ENCODE measurements around the gene DAB1. TPM values are rescaled to one million over a fixed set of nuclear protein-coding genes. Genes with fewer than 3 reads are reported as not detected.

Gene DAB1
- total RNA-seq, 1 donor from 2014 or later, result not detected

DNA sequence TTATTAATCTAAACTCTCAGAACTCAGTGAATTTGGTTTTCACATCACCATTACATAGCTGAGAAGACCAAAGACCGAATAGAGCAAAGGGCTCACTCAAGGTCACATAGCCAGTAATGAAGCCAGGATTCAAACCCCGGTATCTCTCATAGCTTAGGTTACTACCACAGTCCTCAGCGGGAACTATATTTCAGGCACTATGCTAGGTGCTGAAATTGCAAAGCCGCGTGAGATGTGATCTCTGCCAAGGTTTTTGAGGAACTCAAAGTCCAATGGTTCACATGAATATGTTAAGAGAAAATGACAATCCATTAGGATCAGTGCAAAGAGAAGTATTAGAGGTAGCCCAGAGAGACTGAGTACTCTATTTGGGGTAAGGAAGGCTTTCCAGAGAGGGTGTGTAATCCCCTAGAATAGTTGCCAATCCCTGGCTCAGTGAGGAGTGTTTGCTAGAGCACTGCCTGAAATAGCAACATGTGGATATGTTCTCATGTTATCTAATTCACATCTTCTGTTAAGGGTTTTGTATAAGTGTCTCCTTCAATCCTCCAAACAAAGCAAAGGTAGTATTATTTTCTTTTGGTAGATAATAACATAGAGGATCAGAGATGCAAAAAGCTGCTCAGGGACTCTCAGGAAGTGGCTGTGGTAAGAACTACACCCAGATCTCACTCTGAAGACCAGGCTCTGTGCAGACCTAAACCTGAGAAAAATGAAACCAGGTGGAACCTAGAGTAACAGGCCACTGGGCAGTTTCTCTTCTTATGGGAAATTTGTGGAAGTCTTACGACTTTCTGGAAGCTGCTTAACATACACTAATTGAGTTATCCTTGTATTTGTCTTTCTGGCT, 365.0 kb downstream of the DAB1 start:
- H3K27ac Mint-ChIP-seq (ENCODE audit: unreplicated experiment), result no peak overlapping the region
- TF ChIP-seq, protein P1, sequence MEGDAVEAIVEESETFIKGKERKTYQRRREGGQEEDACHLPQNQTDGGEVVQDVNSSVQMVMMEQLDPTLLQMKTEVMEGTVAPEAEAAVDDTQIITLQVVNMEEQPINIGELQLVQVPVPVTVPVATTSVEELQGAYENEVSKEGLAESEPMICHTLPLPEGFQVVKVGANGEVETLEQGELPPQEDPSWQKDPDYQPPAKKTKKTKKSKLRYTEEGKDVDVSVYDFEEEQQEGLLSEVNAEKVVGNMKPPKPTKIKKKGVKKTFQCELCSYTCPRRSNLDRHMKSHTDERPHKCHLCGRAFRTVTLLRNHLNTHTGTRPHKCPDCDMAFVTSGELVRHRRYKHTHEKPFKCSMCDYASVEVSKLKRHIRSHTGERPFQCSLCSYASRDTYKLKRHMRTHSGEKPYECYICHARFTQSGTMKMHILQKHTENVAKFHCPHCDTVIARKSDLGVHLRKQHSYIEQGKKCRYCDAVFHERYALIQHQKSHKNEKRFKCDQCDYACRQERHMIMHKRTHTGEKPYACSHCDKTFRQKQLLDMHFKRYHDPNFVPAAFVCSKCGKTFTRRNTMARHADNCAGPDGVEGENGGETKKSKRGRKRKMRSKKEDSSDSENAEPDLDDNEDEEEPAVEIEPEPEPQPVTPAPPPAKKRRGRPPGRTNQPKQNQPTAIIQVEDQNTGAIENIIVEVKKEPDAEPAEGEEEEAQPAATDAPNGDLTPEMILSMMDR (IDR thresholded peaks at IDR 0.05), result no peak

DNA sequence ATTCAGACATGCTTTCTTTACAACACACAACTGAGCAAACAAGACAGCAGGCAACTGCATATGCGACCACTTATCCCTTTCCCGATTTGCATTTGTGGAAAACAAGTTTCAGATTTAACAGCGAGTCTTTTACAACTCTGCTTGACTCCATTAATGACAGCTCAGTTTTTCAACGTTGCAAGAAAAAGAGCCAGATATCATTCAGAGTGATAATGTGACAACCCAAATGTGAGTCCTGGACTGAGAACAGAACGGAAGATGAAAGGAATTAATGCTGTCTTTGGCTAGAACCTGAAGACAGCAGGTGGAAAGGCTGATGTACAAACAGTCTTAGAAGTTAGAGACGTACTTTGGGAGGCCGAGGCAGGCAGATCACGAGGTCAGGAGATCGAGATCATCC, 375.0 kb downstream of the DAB1 start:
- H3K36me3 Mint-ChIP-seq (ENCODE audit: low read depth), result no peaks in the 10 kb centered on the region
- TF ChIP-seq, protein P1 (IDR thresholded peaks at IDR 0.05), result no peak
- no peaks in the 10 kb centered on the region for H3K9me3 Mint-ChIP-seq (ENCODE audit: low read depth)
- no peak for DNase-seq (ENCODE audit: low spot score)
- H3K4me1 Mint-ChIP-seq (ENCODE audit: low read depth), result no peaks in the 10 kb centered on the region
- no peak overlapping the region for H3K27ac Mint-ChIP-seq (ENCODE audit: unreplicated experiment)
- peaks cover 12% of the 10 kb centered on the region for H3K27me3 Mint-ChIP-seq (ENCODE audit: low read depth)
- no peak overlapping the region for H3K4me3 Mint-ChIP-seq (ENCODE audit: unreplicated experiment)

More for the DNA sequence above, 365.0 kb downstream of the DAB1 start:
- peaks cover 4% of the 10 kb centered on the region for H3K4me1 Mint-ChIP-seq (ENCODE audit: low read depth)
- no peaks in the 10 kb centered on the region for H3K36me3 Mint-ChIP-seq (ENCODE audit: low read depth)
- no peak for DNase-seq (ENCODE audit: low spot score)
- no peaks in the 10 kb centered on the region for H3K27me3 Mint-ChIP-seq (ENCODE audit: low read depth)
- no peak overlapping the region for H3K4me3 Mint-ChIP-seq (ENCODE audit: unreplicated experiment)
- no peaks in the 10 kb centered on the region for H3K9me3 Mint-ChIP-seq (ENCODE audit: low read depth)

DNA sequence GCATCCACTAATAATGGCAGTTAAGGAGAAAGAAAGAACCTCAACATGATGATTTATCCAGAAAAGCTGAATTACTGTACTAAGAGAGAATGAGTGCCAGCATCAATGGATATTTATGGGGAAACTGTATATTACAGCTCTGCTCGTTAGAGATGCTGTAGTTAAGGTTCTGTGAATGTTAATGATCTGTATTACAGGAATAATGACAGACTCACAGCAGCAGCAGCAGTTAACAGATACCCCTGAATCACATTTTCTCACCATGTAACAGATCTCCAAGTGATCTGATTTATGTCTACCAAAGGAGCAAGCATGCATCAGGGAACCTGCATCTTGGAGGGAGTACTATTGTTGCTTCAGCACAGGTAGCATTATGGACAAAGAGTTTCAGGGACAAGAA, 377.4 kb downstream of the DAB1 start:
- no peak for DNase-seq (ENCODE audit: low spot score)
- TF ChIP-seq, protein P1 (IDR thresholded peaks at IDR 0.05), result no peak
- Mint-ChIP-seq H3K36me3 (ENCODE audit: low read depth) (no peaks in the 10 kb centered on the region), H3K4me1 (ENCODE audit: low read depth) (no peaks in the 10 kb centered on the region), H3K9me3 (ENCODE audit: low read depth) (no peaks in the 10 kb centered on the region), H3K27ac (ENCODE audit: unreplicated experiment) (no peak overlapping the region), H3K4me3 (ENCODE audit: unreplicated experiment) (no peak overlapping the region), H3K27me3 (ENCODE audit: low read depth) (peaks cover 9% of the 10 kb centered on the region)

DNA sequence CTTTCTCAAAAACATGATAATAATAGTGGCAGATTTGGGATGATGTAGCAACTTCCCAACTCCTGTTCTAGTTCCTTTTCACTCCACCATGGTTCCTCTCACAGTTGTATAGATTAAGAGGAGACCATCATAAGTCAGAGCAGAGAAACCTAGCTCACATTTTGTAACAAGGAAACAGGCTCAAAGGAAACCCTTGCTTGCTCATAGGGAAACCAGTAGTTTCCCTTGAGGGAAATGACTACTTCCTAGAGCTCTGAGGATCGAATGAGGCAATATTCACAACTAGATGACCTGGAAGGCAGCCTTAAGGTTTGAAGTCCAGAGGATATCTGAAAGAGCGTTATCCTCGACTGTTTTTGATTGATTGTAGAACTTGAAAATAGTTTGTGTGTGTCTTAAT, 382.0 kb downstream of the DAB1 start:
- peaks cover 9% of the 10 kb centered on the region for H3K27me3 Mint-ChIP-seq (ENCODE audit: low read depth)
- H3K9me3 Mint-ChIP-seq (ENCODE audit: low read depth), result no peaks in the 10 kb centered on the region
- DNase-seq (ENCODE audit: low spot score), result no peak
- TF ChIP-seq, protein P1 (IDR thresholded peaks at IDR 0.05), result no peak
- H3K4me1 Mint-ChIP-seq (ENCODE audit: low read depth), result no peaks in the 10 kb centered on the region
- no peaks in the 10 kb centered on the region for H3K36me3 Mint-ChIP-seq (ENCODE audit: low read depth)
- H3K27ac Mint-ChIP-seq (ENCODE audit: unreplicated experiment), result no peak overlapping the region
- no peak overlapping the region for H3K4me3 Mint-ChIP-seq (ENCODE audit: unreplicated experiment)

DNA sequence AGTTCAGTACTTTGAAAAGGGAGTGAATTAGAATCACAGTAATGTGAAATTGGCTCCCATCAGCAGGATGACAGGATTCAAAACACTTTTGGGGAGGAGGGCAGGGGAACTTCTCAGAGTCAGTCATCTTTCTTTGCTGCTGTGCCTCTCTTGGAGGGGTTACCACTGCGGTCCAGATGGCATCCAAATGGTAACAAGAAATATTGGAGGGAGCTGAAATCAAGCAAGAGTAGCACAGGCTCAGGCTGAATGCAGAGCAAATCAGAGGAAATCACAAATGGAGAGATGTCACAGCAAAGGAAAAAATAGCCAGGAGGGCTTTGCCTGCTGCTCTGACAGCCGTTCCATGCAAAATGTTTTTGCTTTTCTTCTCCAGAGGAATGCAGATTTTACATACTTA, 383.0 kb downstream of the DAB1 start:
- Mint-ChIP-seq H3K4me1 (ENCODE audit: low read depth) (no peaks in the 10 kb centered on the region), H3K9me3 (ENCODE audit: low read depth) (no peaks in the 10 kb centered on the region)
- TF ChIP-seq, protein P1 (IDR thresholded peaks at IDR 0.05), result no peak

More for the DNA sequence above, 383.0 kb downstream of the DAB1 start:
- H3K27me3 Mint-ChIP-seq (ENCODE audit: low read depth), result peaks cover 9% of the 10 kb centered on the region
- H3K27ac Mint-ChIP-seq (ENCODE audit: unreplicated experiment), result no peak overlapping the region
- no peaks in the 10 kb centered on the region for H3K36me3 Mint-ChIP-seq (ENCODE audit: low read depth)
- DNase-seq (ENCODE audit: low spot score), result no peak
- no peak overlapping the region for H3K4me3 Mint-ChIP-seq (ENCODE audit: unreplicated experiment)
